Upper lobe of left lung (tissue), 4 donors: ENCODE results near the gene CRACDL.

Source experiments
- CTCF ChIP-seq, 6 experiments: fragments of 450-650 bp in 4 of 6; fragments of 200-600 bp in 2 of 6; sonication (generic) in 2 of 6; IDR thresholded peaks; one replicate each; pipeline ENCODE4 v1.5.1; 2016 to 2019; ENCODE audit warnings: antibody characterized with exemption in 6 of 6
- POLR2AphosphoS5 ChIP-seq, 2 donors: sonication (generic); formaldehyde crosslinking; IDR thresholded peaks; one replicate each; pipeline ENCODE4 v1.5.1; 2017; ENCODE audit warnings: antibody characterized with exemption in 2 of 2

- TF ChIP-seq POLR2AphosphoS5 (IDR thresholded peaks at IDR 0.05) (no peak), CTCF (IDR thresholded peaks at IDR 0.05) (no peak)
Measured at GRCh38 chr2:98924910-98925309, 11.1 kb downstream of the CRACDL start.
